BLaER1 treated with 17β-estradiol and CSF1 and Interleukin-3, amounts not matched to agents 10 nM and 100 nM (cell line): ENCODE results near the gene ATP4B.

Experiments
- H3K27ac ChIP-seq, 11 experiments: shearing (Covaris generic); formaldehyde crosslinking; 2 replicates each; pipeline ENCODE4 v1.8.1; 2022
- H3K27me3 ChIP-seq, 11 experiments: shearing (Covaris generic); formaldehyde crosslinking; 2 replicates each; pipeline ENCODE4 v1.8.1; 2022
- H3K36me3 ChIP-seq, 11 experiments: shearing (Covaris generic); formaldehyde crosslinking; 2 replicates each; pipeline ENCODE4 v1.8.1; 2022
- H3K4me1 ChIP-seq, 10 experiments: shearing (Covaris generic); formaldehyde crosslinking; 2 replicates each; pipeline ENCODE4 v1.8.1; 2022
- H3K4me2 ChIP-seq, 11 experiments: shearing (Covaris generic); formaldehyde crosslinking; 2 replicates each; pipeline ENCODE4 v1.8.1; 2022
- H3K4me3 ChIP-seq, 10 experiments: shearing (Covaris generic); formaldehyde crosslinking; 2 replicates each; pipeline ENCODE4 v1.8.1; 2022
- H3K9ac ChIP-seq, 11 experiments: shearing (Covaris generic); formaldehyde crosslinking; 2 replicates each; pipeline ENCODE4 v1.8.1; 2022
- H3K9me3 ChIP-seq, 11 experiments: shearing (Covaris generic); formaldehyde crosslinking; replicated peaks in 1 of 11; 2 replicates each; pipeline ENCODE4 v1.8.1; 2022
- H4K20me1 ChIP-seq, 11 experiments: shearing (Covaris generic); formaldehyde crosslinking; 2 replicates each; pipeline ENCODE4 v1.8.1; 2022
- Cebpa-rat ChIP-seq, 11 experiments: shearing (Covaris generic); IDR thresholded peaks; 2 replicates each; pipeline ENCODE4 v1.8.1; 2022

ATP4B gene

DNA sequence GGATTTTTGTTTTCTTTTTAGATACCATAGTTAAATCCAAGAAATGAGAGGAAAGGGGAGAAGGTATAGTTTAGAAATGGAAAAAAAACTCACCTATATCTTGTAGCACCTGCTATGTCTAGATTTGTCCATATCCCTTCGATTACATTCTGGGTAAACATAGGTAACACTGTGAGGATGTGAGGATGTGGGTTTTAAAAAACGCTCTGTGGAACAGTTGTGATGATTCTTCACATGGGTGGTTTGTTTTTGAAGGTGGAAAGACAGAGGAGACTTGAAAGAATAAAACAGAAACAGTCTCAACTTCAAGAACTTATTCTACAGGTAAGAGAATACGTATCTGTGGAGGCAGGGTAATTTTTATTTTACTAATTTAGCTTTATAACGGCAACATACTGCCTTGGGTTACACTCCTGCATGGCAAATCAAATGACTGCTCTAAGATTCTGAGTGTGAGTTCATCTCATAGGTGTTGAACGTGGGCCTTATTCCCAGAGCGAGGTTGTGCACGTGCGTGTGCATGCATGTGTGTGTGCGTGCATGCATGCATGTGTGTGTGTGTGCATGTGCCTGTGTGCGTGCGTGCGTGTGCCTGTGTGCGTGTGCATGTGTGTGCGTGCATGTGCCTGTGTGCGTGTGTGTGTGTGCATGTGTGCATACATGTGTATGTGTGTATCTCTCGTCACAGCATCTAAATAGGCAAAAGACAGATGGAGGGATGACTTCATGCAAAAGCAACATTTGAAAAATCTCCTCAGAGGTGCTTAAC lies 23.5 kb downstream of the ATP4B start:
- Histone ChIP-seq H3K27ac (no peak overlapping the region), H3K4me2 (no peak overlapping the region), H4K20me1 (peaks cover 5 to 84% (median 60%) of the 10 kb centered on the region in 11 experiments; a peak in 21 of 22 replicates), H3K9ac (no peak overlapping the region), H3K27me3 (no peaks in the 10 kb centered on the region), H3K4me1 (no peaks in the 10 kb centered on the region), H3K36me3 (peaks cover 95 to 100% (median 98%) of the 10 kb centered on the region in 11 experiments), H3K9me3 (no peaks in the 10 kb centered on the region), H3K4me3 (no peak overlapping the region)
- no peak for TF ChIP-seq Cebpa-rat (IDR thresholded peaks at IDR 0.05)

DNA sequence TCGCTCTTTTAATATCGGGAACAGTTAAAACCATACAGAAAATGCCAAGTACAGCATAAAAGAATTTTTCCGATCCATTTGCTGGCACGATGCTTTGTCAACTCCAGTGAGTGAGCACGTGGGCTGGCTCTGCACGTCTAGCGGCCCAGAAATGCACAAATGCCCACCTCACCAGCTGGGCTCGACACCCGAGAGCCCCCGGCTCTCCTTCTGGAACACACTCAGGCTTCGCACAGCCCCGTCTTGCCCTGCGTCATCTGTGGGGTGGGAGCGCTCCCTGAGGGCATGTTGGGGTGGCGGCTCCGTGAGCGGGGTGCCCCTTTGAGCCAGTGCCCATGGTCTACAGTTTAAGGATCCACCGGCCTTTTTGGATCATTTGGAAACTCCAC lies 24.5 kb downstream of the ATP4B start:
- no peak overlapping the region for H3K9ac ChIP-seq
- H3K27me3 ChIP-seq = no peaks in the 10 kb centered on the region
- H3K9me3 ChIP-seq = no peaks in the 10 kb centered on the region
- H3K4me3 ChIP-seq = no peak overlapping the region
- peaks cover 14 to 93% (median 70%) of the 10 kb centered on the region in 11 experiments; a peak in 21 of 22 replicates for H4K20me1 ChIP-seq
- no peak for TF ChIP-seq Cebpa-rat (IDR thresholded peaks at IDR 0.05)
- no peak overlapping the region for H3K4me2 ChIP-seq
- peaks cover 95 to 100% (median 98%) of the 10 kb centered on the region in 11 experiments for H3K36me3 ChIP-seq
- no peak overlapping the region for H3K27ac ChIP-seq
- peaks cover 0 to 3% (median 0%) of the 10 kb centered on the region in 10 experiments; a peak in 1 of 20 replicates for H3K4me1 ChIP-seq

DNA sequence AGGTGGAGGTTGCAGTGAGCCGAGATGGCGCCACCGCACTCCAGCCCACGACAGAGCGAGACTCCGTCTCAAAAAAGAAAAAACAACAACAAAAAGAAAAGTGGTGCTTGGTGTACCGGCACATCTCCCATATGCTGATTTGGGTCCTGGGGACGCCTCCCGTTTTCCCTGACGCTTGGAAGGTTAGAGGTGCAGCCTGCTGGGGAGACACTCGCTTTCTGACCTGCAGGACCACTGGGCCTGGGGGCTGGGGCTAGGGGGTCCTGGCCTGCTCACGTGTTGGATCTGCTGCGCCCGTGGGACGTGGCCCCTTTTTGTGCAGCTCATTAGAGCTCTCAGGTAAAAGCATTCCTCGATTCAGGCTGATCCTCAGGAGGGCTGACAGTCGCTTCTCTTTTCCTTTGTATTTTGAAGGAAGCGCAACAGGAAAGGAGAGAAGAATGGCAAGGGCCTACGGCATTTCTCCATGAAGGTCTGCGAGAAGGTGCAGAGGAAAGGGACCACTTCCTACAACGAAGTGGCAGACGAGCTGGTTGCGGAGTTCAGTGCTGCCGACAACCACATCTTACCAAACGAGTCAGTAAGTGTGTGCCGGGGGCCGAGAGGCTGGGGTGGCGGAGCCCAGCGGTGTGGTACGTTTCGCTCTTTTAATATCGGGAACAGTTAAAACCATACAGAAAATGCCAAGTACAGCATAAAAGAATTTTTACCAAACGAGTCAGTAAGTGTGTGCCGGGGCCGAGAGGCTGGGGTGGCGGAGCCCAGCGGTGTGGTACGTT lies 25.1 kb downstream of the ATP4B start:
- peaks cover 0 to 3% (median 0%) of the 10 kb centered on the region in 10 experiments; a peak in 1 of 20 replicates for H3K4me1 ChIP-seq
- H4K20me1 ChIP-seq = peaks cover 20 to 99% (median 76%) of the 10 kb centered on the region in 11 experiments; a peak in 21 of 22 replicates
- H3K4me2 ChIP-seq = no peak overlapping the region
- no peaks in the 10 kb centered on the region for H3K9me3 ChIP-seq
- no peak for TF ChIP-seq Cebpa-rat (IDR thresholded peaks at IDR 0.05)
- H3K9ac ChIP-seq = no peak overlapping the region
- H3K36me3 ChIP-seq = peaks cover 94 to 100% (median 98%) of the 10 kb centered on the region in 11 experiments
- no peak overlapping the region for H3K4me3 ChIP-seq
- H3K27ac ChIP-seq = no peak overlapping the region
- no peaks in the 10 kb centered on the region for H3K27me3 ChIP-seq

DNA sequence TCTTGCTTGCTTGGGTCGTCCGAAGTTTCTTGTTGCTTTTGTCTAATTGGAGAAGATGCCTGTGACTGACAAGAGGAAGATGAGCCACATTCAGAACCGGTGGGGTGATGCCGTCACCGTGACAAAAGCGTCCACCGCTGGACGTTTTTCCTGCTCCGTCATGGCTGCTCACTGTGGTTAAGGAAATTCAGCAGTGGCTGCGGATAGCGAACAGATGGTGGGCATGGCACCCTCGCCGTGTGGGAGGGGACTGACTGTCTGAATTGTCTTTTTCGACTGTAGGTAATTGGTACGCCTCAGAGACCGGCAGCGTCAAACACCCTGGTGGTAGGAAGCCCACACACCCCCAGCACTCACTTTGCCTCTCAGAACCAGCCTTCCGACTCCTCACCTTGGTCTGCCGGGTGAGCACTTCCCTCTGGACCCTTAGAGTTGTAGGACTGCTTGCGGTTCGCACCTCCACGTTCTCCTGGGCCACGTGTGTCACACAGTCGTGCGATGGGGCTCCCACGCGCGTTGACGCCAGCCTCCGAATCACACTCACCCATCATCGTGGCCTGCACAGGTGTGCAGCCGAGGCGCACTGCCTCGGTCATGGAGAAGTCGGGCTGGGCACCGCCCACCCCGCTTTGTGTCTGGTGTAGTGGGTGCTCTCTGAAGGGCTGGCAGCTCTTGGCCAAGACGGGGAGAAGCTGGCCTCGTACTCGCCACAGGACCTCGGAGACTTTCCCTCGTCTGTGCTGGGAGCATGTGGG lies 26.5 kb downstream of the ATP4B start:
- Histone ChIP-seq H3K9me3 (no peaks in the 10 kb centered on the region), H3K4me2 (no peak overlapping the region), H3K4me3 (no peak overlapping the region), H3K9ac (no peak overlapping the region), H3K27me3 (no peaks in the 10 kb centered on the region), H4K20me1 (peaks cover 25 to 99% (median 82%) of the 10 kb centered on the region in 11 experiments; a peak in 21 of 22 replicates), H3K36me3 (peaks cover 89 to 100% (median 98%) of the 10 kb centered on the region in 11 experiments), H3K27ac (no peak overlapping the region), H3K4me1 (peaks cover 0 to 3% (median 0%) of the 10 kb centered on the region in 10 experiments; a peak in 1 of 20 replicates)
- no peak for TF ChIP-seq Cebpa-rat (IDR thresholded peaks at IDR 0.05)

DNA sequence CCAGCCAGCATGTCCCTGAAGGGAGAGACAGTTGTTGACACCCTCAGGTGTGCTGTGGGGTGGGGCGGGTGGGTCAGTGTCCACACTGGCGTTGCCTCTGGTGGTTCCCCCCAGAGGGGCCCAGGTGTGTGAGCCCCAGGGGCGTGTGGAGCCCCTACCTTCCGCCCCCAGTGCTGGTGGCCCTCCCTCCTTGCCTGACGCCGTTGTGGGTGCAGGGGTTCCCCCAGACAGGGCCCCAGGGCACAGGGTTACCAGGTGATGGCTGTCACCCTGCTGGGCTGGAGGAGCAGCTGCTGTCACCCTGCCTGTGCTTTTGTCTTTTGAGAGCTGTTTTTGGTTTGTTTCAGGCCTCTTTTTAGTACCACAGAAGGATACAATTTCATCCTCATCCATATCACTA lies 27.2 kb downstream of the ATP4B start:
- Histone ChIP-seq H3K4me1 (peaks cover 0 to 3% (median 0%) of the 10 kb centered on the region in 10 experiments; a peak in 2 of 20 replicates), H3K27me3 (no peaks in the 10 kb centered on the region), H3K36me3 (peaks cover 82 to 99% (median 94%) of the 10 kb centered on the region in 11 experiments), H3K27ac (no peak overlapping the region), H3K4me3 (no peak overlapping the region), H3K4me2 (no peak overlapping the region), H3K9me3 (no peaks in the 10 kb centered on the region), H4K20me1 (peaks cover 25 to 99% (median 87%) of the 10 kb centered on the region in 11 experiments; a peak in 21 of 22 replicates), H3K9ac (no peak overlapping the region)
- TF ChIP-seq Cebpa-rat (IDR thresholded peaks at IDR 0.05) = no peak

DNA sequence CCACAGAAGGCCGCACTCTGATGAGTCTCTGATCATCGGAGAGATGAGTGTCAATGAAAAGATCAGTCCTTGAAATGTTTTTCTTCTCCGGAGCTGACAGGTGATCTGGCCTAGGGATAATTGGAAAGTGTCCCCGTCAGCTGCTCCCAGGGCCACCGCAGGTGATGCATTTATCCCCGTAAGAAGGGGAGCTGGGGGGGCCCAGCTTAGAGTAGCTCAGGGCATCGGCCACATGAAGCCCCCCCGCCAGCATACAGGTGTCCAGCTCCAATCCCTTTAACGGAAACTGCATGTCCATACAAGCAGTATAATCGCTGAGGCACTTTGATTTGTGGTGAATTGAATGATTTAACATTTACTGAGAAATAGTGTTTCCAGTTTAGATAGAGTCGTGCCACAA lies 27.7 kb downstream of the ATP4B start:
- peaks cover 25 to 99% (median 86%) of the 10 kb centered on the region in 11 experiments; a peak in 21 of 22 replicates for H4K20me1 ChIP-seq
- H3K27me3 ChIP-seq = no peaks in the 10 kb centered on the region
- no peaks in the 10 kb centered on the region for H3K9me3 ChIP-seq
- no peak overlapping the region for H3K4me3 ChIP-seq
- H3K9ac ChIP-seq = no peak overlapping the region
- no peak for TF ChIP-seq Cebpa-rat (IDR thresholded peaks at IDR 0.05)
- peaks cover 77 to 99% (median 94%) of the 10 kb centered on the region in 11 experiments for H3K36me3 ChIP-seq
- H3K4me2 ChIP-seq = no peak overlapping the region
- H3K27ac ChIP-seq = no peak overlapping the region
- H3K4me1 ChIP-seq = peaks cover 0 to 4% (median 0%) of the 10 kb centered on the region in 10 experiments; a peak in 2 of 20 replicates

DNA sequence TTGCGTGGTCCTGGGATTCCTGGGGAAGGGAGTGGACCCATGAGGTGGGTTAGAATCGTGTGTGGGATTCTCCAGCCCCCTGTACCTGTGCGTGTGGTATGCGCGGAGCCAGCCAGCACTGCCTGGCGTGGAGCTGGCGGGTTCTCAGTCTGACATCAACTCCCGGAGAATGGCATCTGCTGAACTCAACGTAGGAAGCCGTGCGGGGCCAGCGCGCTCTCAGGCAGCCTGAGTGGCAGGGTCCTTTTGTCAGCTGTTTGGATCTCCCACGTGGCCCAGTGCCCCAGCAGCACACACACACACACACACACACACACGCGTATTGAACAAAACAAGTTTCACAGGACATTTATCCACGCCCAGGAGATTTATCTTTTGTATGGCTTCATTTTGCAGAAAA lies 28.1 kb downstream of the ATP4B start:
- Histone ChIP-seq H3K4me3 (no peak overlapping the region), H4K20me1 (peaks cover 25 to 99% (median 89%) of the 10 kb centered on the region in 11 experiments; a peak in 21 of 22 replicates), H3K27ac (no peak overlapping the region), H3K4me1 (peaks cover 0 to 4% (median 0%) of the 10 kb centered on the region in 10 experiments; a peak in 2 of 20 replicates), H3K9ac (no peak overlapping the region), H3K9me3 (no peaks in the 10 kb centered on the region), H3K4me2 (no peak overlapping the region), H3K36me3 (peaks cover 73 to 99% (median 93%) of the 10 kb centered on the region in 11 experiments), H3K27me3 (no peaks in the 10 kb centered on the region)
- no peak for TF ChIP-seq Cebpa-rat (IDR thresholded peaks at IDR 0.05)
